CD4-positive, alpha-beta T cell treated with Interleukin-15 for 4 hours (primary cell): ENCODE measurements around the gene SERPINA4.
"Not testable (repeated sequence)": the region's sequence is repeated elsewhere in the genome, so short reads cannot be mapped to it uniquely, and the experiment has no call there.

Experiments
- DNase-seq: peaks from one replicate; pipeline ENCODE4 v3.0.0-alpha.2; 2020; ENCODE audit warnings: low spot score

The SERPINA4 gene

GRCh38 chr14:94592457-94592856 lies 31.2 kb downstream of the SERPINA4 start:
- no peak for DNase-seq

DNA sequence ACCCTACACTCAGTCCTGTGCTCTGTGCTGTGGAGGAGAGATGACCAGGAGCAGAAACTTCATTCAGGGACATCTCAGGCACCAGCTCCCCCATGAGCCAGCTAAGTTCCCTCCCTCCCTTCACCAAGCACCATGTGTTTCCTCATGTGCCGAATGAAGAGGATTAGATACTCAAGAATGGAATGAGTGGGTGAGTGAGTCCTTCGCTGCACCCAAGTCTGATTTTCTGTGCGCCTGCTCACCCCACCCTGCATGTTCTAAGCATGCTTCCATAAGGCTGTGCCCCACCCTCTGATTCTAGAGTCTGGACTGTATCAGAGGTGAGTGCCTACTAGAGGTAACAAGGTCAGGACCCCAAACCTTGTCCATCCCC lies 32.1 kb downstream of the SERPINA4 start:
- DNase-seq = no peak

- no peak for DNase-seq
These were observed 32.6 kb downstream of the SERPINA4 start for GRCh38 chr14:94593749-94594431.

DNA sequence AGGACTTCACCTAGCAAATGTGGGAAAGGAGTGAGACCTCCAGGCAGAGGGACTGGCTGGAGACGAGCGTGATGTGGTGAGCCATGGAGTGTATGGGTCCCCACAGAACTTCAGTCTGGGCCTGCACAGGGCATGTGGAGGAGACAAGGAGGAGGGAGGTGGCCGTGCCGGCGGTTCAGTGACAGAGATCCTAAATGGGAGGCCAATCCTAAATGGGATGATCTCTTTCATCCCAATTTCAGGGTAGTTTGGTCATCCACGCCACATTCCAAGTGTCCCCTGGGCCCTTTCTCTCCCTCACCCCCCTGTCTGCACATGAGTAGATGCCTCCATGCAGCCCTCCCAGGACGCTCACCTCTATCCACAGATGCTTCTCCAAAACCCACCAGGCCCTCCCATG lies 33.2 kb downstream of the SERPINA4 start:
- no peak for DNase-seq

DNA sequence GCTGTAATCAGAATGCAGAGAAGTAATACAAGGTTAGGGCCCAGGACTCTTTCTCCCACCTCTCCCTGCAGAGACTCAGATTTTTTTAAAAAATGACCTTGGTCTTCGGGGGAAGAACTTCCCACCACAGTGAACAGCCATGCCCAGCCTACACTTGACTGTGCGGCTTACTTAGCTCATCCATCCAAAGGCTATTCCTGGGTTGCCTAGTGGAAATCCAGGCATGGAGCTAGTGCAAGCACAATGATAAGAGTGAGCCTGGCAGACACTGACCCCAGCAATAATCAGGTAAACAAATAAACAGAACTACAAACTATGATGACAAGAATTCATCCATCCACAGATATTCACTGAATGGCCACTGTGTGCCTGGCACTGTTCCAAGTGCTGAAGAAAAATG lies 34.7 kb downstream of the SERPINA4 start:
- DNase-seq = no peak

GRCh38 chr14:94596361-94596760 lies 35.1 kb downstream of the SERPINA4 start:
- DNase-seq = no peak

GRCh38 chr14:94597788-94598187 lies 36.5 kb downstream of the SERPINA4 start:
- DNase-seq = no peak

- no peak for DNase-seq
These were observed 37.2 kb downstream of the SERPINA4 start for GRCh38 chr14:94598506-94598815.

- no peak for DNase-seq
These were observed 37.8 kb downstream of the SERPINA4 start for GRCh38 chr14:94598816-94599655.

DNA sequence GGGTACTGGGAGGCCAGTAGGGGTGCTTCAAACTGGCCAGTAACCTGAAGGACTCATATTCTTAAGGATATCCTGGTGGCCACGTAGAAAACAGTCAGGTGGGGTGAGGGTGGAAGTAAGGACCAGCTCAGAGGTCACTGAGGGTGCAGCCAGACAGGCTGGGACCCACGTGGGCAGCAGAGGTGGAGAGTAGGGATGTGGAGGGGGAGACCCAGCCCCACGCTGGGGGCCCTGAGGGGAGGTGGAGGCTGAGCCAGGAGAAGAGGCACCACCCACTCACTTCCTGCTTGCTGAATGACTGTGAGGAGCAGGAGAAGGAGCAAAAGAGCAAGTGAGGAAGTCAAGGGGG lies 38.4 kb downstream of the SERPINA4 start:
- no peak for DNase-seq

DNA sequence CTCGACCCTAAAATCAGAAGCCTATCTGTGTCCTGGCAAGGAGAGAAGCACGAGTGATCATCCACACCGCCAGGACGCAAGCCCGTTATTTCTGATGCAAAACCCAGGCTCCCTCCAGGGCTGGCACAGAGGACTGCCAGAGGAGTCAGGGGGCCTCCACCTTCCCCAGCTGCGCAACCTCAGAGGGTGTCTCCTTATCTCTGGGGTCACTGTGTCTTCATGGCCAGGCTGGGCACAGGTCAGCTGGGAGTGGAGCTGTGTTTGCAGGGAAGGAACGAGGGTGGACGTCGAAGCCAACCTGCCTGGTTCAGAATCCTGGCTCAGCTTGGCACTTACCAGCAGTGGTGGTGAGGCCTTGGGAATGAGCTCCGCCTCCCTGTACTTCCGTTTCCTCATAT lies 38.9 kb downstream of the SERPINA4 start:
- DNase-seq = no peak

- no peak for DNase-seq
These were observed 40.7 kb downstream of the SERPINA4 start for GRCh38 chr14:94601884-94602391.

DNA sequence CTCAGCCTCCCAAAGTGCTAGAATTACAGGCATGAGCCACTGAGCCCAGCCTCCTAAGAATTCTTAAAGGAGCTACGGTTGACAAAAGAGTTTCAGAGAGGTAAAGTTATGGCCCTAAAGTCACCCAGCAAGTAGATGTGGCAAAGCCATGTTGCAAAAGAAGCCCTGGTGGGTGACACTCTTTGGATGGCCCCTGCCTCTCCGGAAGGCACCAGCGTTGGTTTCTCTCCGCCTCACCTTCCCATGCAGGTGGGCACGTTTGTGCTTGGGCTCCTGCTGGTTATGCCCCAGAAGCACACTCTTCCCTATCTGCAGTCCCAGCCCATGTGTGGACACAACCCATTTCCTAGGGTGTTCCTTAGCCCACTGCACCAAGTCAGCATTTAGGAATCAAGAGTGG lies 41.5 kb downstream of the SERPINA4 start:
- DNase-seq = no peak

DNA sequence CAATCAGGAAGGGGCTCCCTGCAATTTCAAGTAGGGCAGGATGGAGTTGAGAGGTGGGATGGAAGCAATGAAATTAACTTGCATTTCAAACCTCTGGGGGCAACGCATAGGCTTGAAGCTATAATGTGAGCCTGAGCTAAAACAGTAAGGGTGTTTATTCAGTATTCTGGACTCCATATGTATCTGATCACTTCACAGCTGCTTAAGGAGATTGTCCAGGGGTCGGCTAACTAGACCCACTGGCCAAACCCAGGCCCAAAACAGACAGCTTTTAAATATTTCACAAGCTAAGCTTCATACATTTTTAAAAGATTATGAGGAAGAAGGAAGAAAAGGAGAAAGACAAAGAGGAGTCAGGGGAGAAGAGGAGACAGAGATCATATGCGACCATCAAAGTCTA lies 44.1 kb downstream of the SERPINA4 start:
- no peak for DNase-seq

DNA sequence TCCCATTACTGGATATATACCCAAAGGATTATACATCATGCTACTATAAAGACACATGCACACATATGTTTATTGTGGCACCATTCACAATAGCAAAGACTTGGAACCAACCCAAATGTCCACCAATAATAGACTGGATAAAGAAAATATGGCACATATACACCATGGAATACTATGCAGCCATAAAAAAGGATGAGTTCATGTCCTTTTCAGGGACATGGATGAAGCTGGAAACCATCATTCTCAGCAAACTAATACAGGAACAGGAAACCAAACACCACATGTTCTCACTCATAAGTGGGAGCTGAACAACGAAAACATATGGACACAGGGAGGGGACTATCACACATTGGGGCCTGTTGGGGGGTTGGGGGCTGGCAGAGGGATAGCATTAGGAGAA lies 47.7 kb downstream of the SERPINA4 start:
- DNase-seq = not testable (repeated sequence)

GRCh38 chr14:94611179-94611578 lies 49.9 kb downstream of the SERPINA4 start:
- DNase-seq = no peak

- DNase-seq = no peak
These were observed 50.9 kb downstream of the SERPINA4 start, which contains the start of gene SERPINA3 for GRCh38 chr14:94612174-94612573. SERPINA3 (plus strand) TSS chr14:94612391; CDS start chr14:94614442, 2,051 bp downstream.

DNA sequence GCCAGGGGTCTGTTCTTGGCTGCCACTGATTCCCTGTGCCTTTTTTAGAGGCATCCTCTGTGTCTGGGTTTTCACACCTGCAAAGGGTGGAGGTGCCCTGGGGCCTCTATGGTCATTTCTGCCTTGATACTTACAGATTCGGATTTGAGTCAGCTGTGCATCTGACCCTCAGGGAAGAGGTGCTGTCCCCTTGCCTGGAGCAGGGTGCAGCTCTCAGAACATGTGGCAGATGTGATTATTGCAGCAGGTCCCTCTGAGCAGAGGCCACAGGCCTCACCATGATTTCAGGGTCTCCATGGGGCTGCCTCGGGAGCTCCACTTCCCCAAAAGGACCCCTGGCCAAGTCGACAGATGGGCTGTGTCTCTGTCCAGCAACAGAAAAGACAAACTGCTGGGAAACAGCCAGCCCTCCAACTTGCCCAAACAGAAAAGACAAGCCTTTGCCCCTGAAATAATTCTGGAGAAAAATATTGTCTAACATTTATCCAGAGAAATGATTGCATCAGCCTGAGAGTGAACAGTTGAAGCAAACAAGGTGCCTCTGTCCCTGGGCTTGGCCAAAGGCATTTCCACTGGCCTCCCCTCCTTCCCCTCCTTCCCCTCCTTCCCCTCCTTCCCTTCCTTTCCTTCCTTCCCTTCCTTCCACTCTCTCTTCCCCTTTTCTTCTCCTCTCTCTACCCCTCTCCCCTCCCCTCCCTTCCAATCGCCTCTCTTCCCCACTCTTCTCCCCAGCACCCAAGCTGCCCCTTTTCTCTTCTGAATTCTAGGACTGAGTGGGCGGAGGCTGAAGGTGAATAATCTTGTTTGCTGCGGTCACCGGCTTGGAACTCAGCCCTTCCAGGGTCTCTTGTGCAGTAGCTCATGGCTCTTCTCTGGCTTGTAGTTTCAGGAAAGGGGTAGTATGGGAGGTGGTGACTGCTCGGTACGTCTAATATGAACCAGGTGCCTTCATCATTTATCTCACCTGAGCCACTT lies 51.6 kb downstream of the SERPINA4 start:
- no peak for DNase-seq

DNA sequence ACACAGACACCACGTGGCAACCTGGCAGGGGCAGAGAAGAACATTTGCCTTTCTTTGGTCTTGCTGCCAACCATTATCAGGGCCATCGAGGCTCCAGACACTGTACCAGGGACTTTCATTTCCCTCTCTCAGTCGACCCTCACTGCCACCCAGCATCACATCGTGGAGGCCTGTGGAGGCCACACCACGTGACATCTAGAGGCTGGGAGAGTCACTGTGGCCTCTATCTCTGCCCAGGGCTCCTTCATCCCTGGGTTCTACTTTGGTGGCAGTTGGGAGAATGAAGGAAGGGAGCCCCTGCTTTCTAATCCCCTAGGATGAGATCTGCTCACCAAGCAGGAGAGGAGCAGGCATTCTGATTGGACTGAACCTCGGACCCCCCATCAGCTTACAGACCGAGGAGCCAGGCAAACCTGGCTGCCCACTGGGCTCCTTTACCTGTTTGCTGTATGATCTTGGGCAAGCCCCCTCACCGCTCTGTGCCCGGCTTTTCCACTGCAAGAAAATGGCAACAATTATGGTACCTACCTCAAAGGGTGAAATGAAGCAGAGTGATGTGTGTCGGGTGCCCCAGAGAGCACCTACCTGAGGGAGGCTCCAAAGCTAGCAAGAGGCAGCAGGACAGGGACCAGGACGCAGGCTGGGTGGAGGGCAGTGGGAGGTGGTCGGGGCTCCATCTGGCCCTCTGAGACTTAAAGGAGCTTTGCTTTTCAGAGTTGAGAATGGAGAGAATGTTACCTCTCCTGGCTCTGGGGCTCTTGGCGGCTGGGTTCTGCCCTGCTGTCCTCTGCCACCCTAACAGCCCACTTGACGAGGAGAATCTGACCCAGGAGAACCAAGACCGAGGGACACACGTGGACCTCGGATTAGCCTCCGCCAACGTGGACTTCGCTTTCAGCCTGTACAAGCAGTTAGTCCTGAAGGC lies 52.7 kb downstream of the SERPINA4 start:
- DNase-seq = no peak

GRCh38 chr14:94614802-94615201 lies 53.6 kb downstream of the SERPINA4 start:
- no peak for DNase-seq

GRCh38 chr14:94615254-94615653 lies 54.0 kb downstream of the SERPINA4 start:
- DNase-seq = no peak
